Liver (tissue), 9 donors: ENCODE measurements around the gene SLC43A3. TPM values are rescaled to one million over a fixed set of nuclear protein-coding genes. Genes with fewer than 3 reads are reported as not detected.

ENCODE experiments used
- DNase-seq: peaks from one replicate; pipeline ENCODE4 v3.0.0-alpha.2; 2017; ENCODE audit warnings: low spot score
- H3K27ac ChIP-seq, 2 donors: one replicate each; pipeline ENCODE4 v1.7.0; 2013; ENCODE audit warnings: inconsistent platforms in 2 of 2, low read length in 2 of 2, control low read depth in 1 of 2, low read depth in 1 of 2, mild to moderate bottlenecking in 1 of 2
- H3K27me3 ChIP-seq, 4 donors: one replicate each; pipeline versions ENCODE4 v1.6.1 to v1.7.0; 2013; ENCODE audit warnings: low read length in 3 of 4, inconsistent platforms in 1 of 4, mild to moderate bottlenecking in 1 of 4, moderate library complexity in 1 of 4; ENCODE audit not compliant: control insufficient read depth in 4 of 4, insufficient read depth in 4 of 4
- H3K36me3 ChIP-seq, 4 donors: one replicate each; pipeline versions ENCODE4 v1.6.1 to v1.7.0; 2013; ENCODE audit warnings: low read length in 3 of 4, mild to moderate bottlenecking in 3 of 4, low read depth in 1 of 4, moderate library complexity in 1 of 4; ENCODE audit not compliant: control insufficient read depth in 4 of 4, insufficient read depth in 3 of 4
- H3K4me1 ChIP-seq, 4 donors: one replicate each; pipeline versions ENCODE4 v1.6.1 to v1.7.0; 2013; ENCODE audit warnings: low read length in 3 of 4, mild to moderate bottlenecking in 3 of 4, moderate library complexity in 1 of 4; ENCODE audit not compliant: control insufficient read depth in 4 of 4, insufficient read depth in 4 of 4
- H3K4me3 ChIP-seq, 3 donors: one replicate each; pipeline versions ENCODE4 v1.6.1 to v1.7.0; 2013; ENCODE audit warnings: low read length in 3 of 3, control low read depth in 1 of 3, low read depth in 1 of 3, mild to moderate bottlenecking in 1 of 3
- H3K9ac ChIP-seq, 2 donors: one replicate each; pipeline ENCODE4 v1.7.0; 2013; ENCODE audit warnings: low read length in 2 of 2, mild to moderate bottlenecking in 2 of 2, moderate library complexity in 2 of 2, control low read depth in 1 of 2, low read depth in 1 of 2
- H3K9me3 ChIP-seq, 4 donors: one replicate each; pipeline versions ENCODE4 v1.6.1 to v1.7.0; 2013; ENCODE audit warnings: low read length in 3 of 4; ENCODE audit not compliant: control insufficient read depth in 4 of 4
- ATF3 ChIP-seq: IDR thresholded peaks from 2 replicates; pipeline ENCODE4 v1.6.1; 2016; ENCODE audit warnings: antibody characterized with exemption
- EGR1 ChIP-seq, 2 donors: IDR thresholded peaks; 2 replicates each; pipeline ENCODE4 v1.6.1; 2016 to 2018; ENCODE audit warnings: antibody characterized with exemption in 2 of 2, low read depth in 2 of 2
- FOXA1 ChIP-seq: IDR thresholded peaks from 2 replicates; pipeline ENCODE4 v1.6.1; 2016; ENCODE audit warnings: antibody characterized with exemption
- FOXA2 ChIP-seq: IDR thresholded peaks from 2 replicates; pipeline ENCODE4 v1.6.1; 2016; ENCODE audit warnings: antibody characterized with exemption
- GABPA ChIP-seq, 2 donors: IDR thresholded peaks in 1 of 2; conservative IDR thresholded peaks in 1 of 2; 2 replicates each; pipeline ENCODE4 v1.6.1; 2016; ENCODE audit warnings: antibody characterized with exemption in 2 of 2, mild to moderate bottlenecking in 1 of 2, moderate library complexity in 1 of 2
- HNF4A ChIP-seq, 2 donors: conservative IDR thresholded peaks; 2 replicates each; pipeline ENCODE4 v1.6.1; 2016; ENCODE audit warnings: antibody characterized with exemption in 2 of 2, mild to moderate bottlenecking in 2 of 2
- HNF4G ChIP-seq: IDR thresholded peaks from 2 replicates; pipeline ENCODE4 v1.6.1; 2016; ENCODE audit warnings: antibody characterized with exemption
- JUND ChIP-seq, 2 donors: IDR thresholded peaks; 2 replicates each; pipeline ENCODE4 v1.6.1; 2016; ENCODE audit warnings: antibody characterized with exemption in 2 of 2
- MAX ChIP-seq: IDR thresholded peaks from 2 replicates; pipeline ENCODE4 v1.6.1; 2016; ENCODE audit warnings: antibody characterized with exemption
- NR2F2 ChIP-seq: IDR thresholded peaks from 2 replicates; pipeline ENCODE4 v1.6.1; 2016; ENCODE audit warnings: antibody characterized with exemption
- RAD21 ChIP-seq, 2 donors: IDR thresholded peaks; 2 replicates each; pipeline ENCODE4 v1.6.1; 2016; ENCODE audit warnings: antibody characterized with exemption in 2 of 2, mild to moderate bottlenecking in 2 of 2
- REST ChIP-seq: IDR thresholded peaks from 2 replicates; pipeline ENCODE4 v1.6.1; 2016; ENCODE audit warnings: antibody characterized with exemption, mild to moderate bottlenecking
- RXRA ChIP-seq, 2 donors: IDR thresholded peaks; 2 replicates each; pipeline ENCODE4 v1.6.1; 2017 to 2018; ENCODE audit warnings: antibody characterized with exemption in 2 of 2, mild to moderate bottlenecking in 1 of 2
- SP1 ChIP-seq: IDR thresholded peaks from 2 replicates; pipeline ENCODE4 v1.6.1; 2018; ENCODE audit warnings: antibody characterized with exemption, mild to moderate bottlenecking
- TAF1 ChIP-seq: conservative IDR thresholded peaks from 2 replicates; pipeline ENCODE4 v1.6.1; 2016; ENCODE audit warnings: antibody characterized with exemption, mild to moderate bottlenecking
- YY1 ChIP-seq: IDR thresholded peaks from 2 replicates; pipeline ENCODE4 v1.6.1; 2016; ENCODE audit warnings: antibody characterized with exemption, mild to moderate bottlenecking
- ZBTB33 ChIP-seq: IDR thresholded peaks from 2 replicates; pipeline ENCODE4 v1.6.1; 2016; ENCODE audit warnings: antibody characterized with exemption
- WGBS: extraction: QIAGEN DNeasy Blood & Tissue Kit; methylation state at CpG from one replicate; pipeline ENCODE4 v1.1.7; 2013; 5-methylcytosine and 5-hydroxymethylcytosine counted together
- polyA plus RNA-seq, 2 donors: library from polyadenylated mRNA; stranded (reverse) in 1 of 2; unstranded in 1 of 2; fragments of 200-250 nt in 1 of 2; fragments of >200 nt in 1 of 2; fragmentation: Nextera tagmentation in 1 of 2; extraction: Ambion mirVana in 1 of 2; gene quantifications; one replicate each; pipeline versions ENCODE4 v1.2.1 to v1.2.3, GENCODE V29; 2013 to 2015
- total RNA-seq, 2 donors: library from RNA; depleted of rRNA; stranded (reverse); fragments of >200 nt; gene quantifications; one replicate each; pipeline ENCODE4 v1.2.3, GENCODE V29; 2014
- TF ChIP-seq, protein P1 (sequence below): fragments of 150-350 bp; IDR thresholded peaks from 2 replicates; pipeline ENCODE4 v1.5.1; 2017; ENCODE audit warnings: improper control_type of control experiment, low read depth, low read length; ENCODE audit not compliant: missing input control
- donor health status: healthy.
- donor health status: healthy.
- donor health status: healthy.
- donor health status: healthy.
- donor health status: healthy.

The SLC43A3 gene
- total and polyA plus RNA-seq, 4 donors: 47.2 to 152 (median 93.0) TPM

DNA sequence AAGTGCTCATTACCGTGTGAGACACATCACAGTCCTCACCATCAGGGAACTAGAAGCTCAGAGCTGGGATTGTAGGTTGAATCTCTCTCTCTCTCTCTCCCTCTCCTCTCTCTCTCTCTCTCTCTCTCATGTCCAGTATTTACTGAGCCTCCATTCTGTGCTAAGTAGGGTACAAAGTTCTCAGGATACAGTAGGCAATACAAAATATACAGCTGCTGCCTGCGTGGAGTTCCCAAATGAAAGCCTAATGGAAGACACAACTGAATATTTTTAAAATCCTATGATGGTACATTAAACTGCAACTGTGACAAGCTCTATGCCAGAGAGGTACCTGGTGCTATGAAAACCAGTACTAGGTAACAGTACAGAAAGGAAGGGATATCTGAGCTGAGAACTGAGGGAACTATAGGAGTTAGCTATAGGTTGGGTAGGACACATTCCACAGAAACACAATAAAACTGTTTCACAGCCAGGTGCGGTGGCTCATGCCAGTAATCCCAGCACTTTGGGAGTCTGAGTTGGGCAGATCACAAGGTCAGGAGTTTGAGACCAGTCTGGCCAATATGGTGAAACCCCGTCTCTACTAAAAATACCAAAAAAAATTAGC, 26.8 kb downstream of the SLC43A3 start:
- Histone ChIP-seq H3K9ac (no peak overlapping the region), H3K4me1 (peaks cover 0 to 11% (median 6%) of the 10 kb centered on the region in 4 donors), H3K27me3 (no peaks in the 10 kb centered on the region), H3K27ac (no peak overlapping the region), H3K36me3 (peaks cover 0 to 1% (median 0%) of the 10 kb centered on the region in 4 donors), H3K9me3 (no peaks in the 10 kb centered on the region), H3K4me3 (no peak overlapping the region)
- DNase-seq: no peak
- WGBS: 68% methylated on average over 4 of the region's 4 CpGs
- TF ChIP-seq FOXA2 (peak; percentile 59), FOXA1 (no peak), ZBTB33 (no peak), HNF4A (conservative IDR thresholded peaks at IDR 0.05) (peak; percentile 81 to 83), YY1 (peak; percentile 85), GABPA (IDR thresholded peaks at IDR 0.05 in 1 of 2, conservative IDR thresholded peaks at IDR 0.05 in 1 of 2) (no peak), SP1 (peak; percentile 60), RAD21 (IDR thresholded peaks at IDR 0.05) (peak in 1 of 2 donors; percentile 37), HNF4G (peak; percentile 72), TAF1 (no peak), NR2F2 (no peak), RXRA (IDR thresholded peaks at IDR 0.05) (peak in 1 of 2 donors; percentile 39), EGR1 (IDR thresholded peaks at IDR 0.05; ENCODE audit: low read depth in 2 of 2) (no peak), REST (no peak), MAX (no peak), JUND (IDR thresholded peaks at IDR 0.05) (peak in 1 of 2 donors; percentile 17), ATF3 (no peak)
- TF ChIP-seq, protein P1, sequence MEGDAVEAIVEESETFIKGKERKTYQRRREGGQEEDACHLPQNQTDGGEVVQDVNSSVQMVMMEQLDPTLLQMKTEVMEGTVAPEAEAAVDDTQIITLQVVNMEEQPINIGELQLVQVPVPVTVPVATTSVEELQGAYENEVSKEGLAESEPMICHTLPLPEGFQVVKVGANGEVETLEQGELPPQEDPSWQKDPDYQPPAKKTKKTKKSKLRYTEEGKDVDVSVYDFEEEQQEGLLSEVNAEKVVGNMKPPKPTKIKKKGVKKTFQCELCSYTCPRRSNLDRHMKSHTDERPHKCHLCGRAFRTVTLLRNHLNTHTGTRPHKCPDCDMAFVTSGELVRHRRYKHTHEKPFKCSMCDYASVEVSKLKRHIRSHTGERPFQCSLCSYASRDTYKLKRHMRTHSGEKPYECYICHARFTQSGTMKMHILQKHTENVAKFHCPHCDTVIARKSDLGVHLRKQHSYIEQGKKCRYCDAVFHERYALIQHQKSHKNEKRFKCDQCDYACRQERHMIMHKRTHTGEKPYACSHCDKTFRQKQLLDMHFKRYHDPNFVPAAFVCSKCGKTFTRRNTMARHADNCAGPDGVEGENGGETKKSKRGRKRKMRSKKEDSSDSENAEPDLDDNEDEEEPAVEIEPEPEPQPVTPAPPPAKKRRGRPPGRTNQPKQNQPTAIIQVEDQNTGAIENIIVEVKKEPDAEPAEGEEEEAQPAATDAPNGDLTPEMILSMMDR: no peak
